ENCODE results near the gene MYPN. TPM values are rescaled to one million over a fixed set of nuclear protein-coding genes. Genes with fewer than 3 reads are reported as not detected.

MYPN gene
- total RNA-seq, 1 donor from 2014 or later, result not detected

- no peaks in the 10 kb centered on the region for H3K4me1 Mint-ChIP-seq (ENCODE audit: low read depth)
- H3K4me3 Mint-ChIP-seq, result no peak overlapping the region
- H3K27ac Mint-ChIP-seq, result no peak overlapping the region
- DNase-seq (ENCODE audit: low spot score), result no peak
- H3K9me3 Mint-ChIP-seq, result no peaks in the 10 kb centered on the region
- peaks cover 12% of the 10 kb centered on the region for H3K27me3 Mint-ChIP-seq (ENCODE audit: insufficient read depth)
- intact Hi-C loops (cut with micrococcal nuclease), result no loop called here
- H3K36me3 Mint-ChIP-seq (ENCODE audit: low read depth), result no peaks in the 10 kb centered on the region
Measured at GRCh38 chr10:68121852-68122251, 12.6 kb downstream of the MYPN start.

GRCh38 chr10:68124718-68125117, 15.4 kb downstream of the MYPN start:
- no peaks in the 10 kb centered on the region for H3K36me3 Mint-ChIP-seq (ENCODE audit: low read depth)
- H3K4me3 Mint-ChIP-seq, result no peak overlapping the region
- DNase-seq (ENCODE audit: low spot score), result no peak
- H3K4me1 Mint-ChIP-seq (ENCODE audit: low read depth), result no peaks in the 10 kb centered on the region
- peaks cover 12% of the 10 kb centered on the region for H3K27me3 Mint-ChIP-seq (ENCODE audit: insufficient read depth)
- intact Hi-C loops (cut with micrococcal nuclease), result no loop called here
- no peak overlapping the region for H3K27ac Mint-ChIP-seq
- no peaks in the 10 kb centered on the region for H3K9me3 Mint-ChIP-seq

- Mint-ChIP-seq H3K36me3 (ENCODE audit: low read depth) (no peaks in the 10 kb centered on the region), H3K4me3 (no peak overlapping the region), H3K4me1 (ENCODE audit: low read depth) (no peaks in the 10 kb centered on the region), H3K9me3 (no peaks in the 10 kb centered on the region), H3K27me3 (ENCODE audit: insufficient read depth) (peaks cover 12% of the 10 kb centered on the region), H3K27ac (no peak overlapping the region)
- no peak for DNase-seq (ENCODE audit: low spot score)
- intact Hi-C loops (cut with micrococcal nuclease), result no loop called here
Measured at GRCh38 chr10:68125772-68126171, 16.5 kb downstream of the MYPN start.

GRCh38 chr10:68128015-68128414, 18.7 kb downstream of the MYPN start:
- no peaks in the 10 kb centered on the region for H3K36me3 Mint-ChIP-seq (ENCODE audit: low read depth)
- peaks cover 9% of the 10 kb centered on the region for H3K27me3 Mint-ChIP-seq (ENCODE audit: insufficient read depth)
- intact Hi-C loops (cut with micrococcal nuclease), result no loop called here
- DNase-seq (ENCODE audit: low spot score), result no peak
- no peaks in the 10 kb centered on the region for H3K4me1 Mint-ChIP-seq (ENCODE audit: low read depth)
- H3K9me3 Mint-ChIP-seq, result no peaks in the 10 kb centered on the region
- no peak overlapping the region for H3K4me3 Mint-ChIP-seq
- H3K27ac Mint-ChIP-seq, result no peak overlapping the region

- Mint-ChIP-seq H3K4me1 (ENCODE audit: low read depth) (no peaks in the 10 kb centered on the region), H3K4me3 (no peak overlapping the region), H3K9me3 (no peaks in the 10 kb centered on the region), H3K27me3 (ENCODE audit: insufficient read depth) (peaks cover 10% of the 10 kb centered on the region), H3K27ac (no peak overlapping the region), H3K36me3 (ENCODE audit: low read depth) (no peaks in the 10 kb centered on the region)
- intact Hi-C loops (cut with micrococcal nuclease), result no loop called here
- no peak for DNase-seq (ENCODE audit: low spot score)
Measured at GRCh38 chr10:68132391-68132790, 23.1 kb downstream of the MYPN start.

- intact Hi-C loops (cut with micrococcal nuclease), result no loop called here
- Mint-ChIP-seq H3K4me1 (ENCODE audit: low read depth) (no peaks in the 10 kb centered on the region), H3K36me3 (ENCODE audit: low read depth) (no peaks in the 10 kb centered on the region), H3K27me3 (ENCODE audit: insufficient read depth) (peaks cover 13% of the 10 kb centered on the region), H3K4me3 (no peak overlapping the region), H3K27ac (no peak overlapping the region), H3K9me3 (no peaks in the 10 kb centered on the region)
- no peak for DNase-seq (ENCODE audit: low spot score)
Measured at GRCh38 chr10:68133523-68133922, 24.2 kb downstream of the MYPN start.

- no peak for DNase-seq (ENCODE audit: low spot score)
- Mint-ChIP-seq H3K36me3 (ENCODE audit: low read depth) (no peaks in the 10 kb centered on the region), H3K27ac (no peak overlapping the region), H3K4me1 (ENCODE audit: low read depth) (no peaks in the 10 kb centered on the region), H3K9me3 (no peaks in the 10 kb centered on the region), H3K4me3 (no peak overlapping the region), H3K27me3 (ENCODE audit: insufficient read depth) (peaks cover 12% of the 10 kb centered on the region)
- intact Hi-C loops (cut with micrococcal nuclease), result no loop called here
Measured at GRCh38 chr10:68135362-68135761, 26.1 kb downstream of the MYPN start.

GRCh38 chr10:68135922-68136792, 26.9 kb downstream of the MYPN start:
- H3K27ac Mint-ChIP-seq, result no peak overlapping the region
- intact Hi-C loops (cut with micrococcal nuclease), result no loop called here
- DNase-seq (ENCODE audit: low spot score), result no peak
- no peaks in the 10 kb centered on the region for H3K9me3 Mint-ChIP-seq
- no peak overlapping the region for H3K4me3 Mint-ChIP-seq
- no peaks in the 10 kb centered on the region for H3K4me1 Mint-ChIP-seq (ENCODE audit: low read depth)
- H3K36me3 Mint-ChIP-seq (ENCODE audit: low read depth), result no peaks in the 10 kb centered on the region
- H3K27me3 Mint-ChIP-seq (ENCODE audit: insufficient read depth), result peaks cover 13% of the 10 kb centered on the region

GRCh38 chr10:68137171-68137570, 27.9 kb downstream of the MYPN start:
- Mint-ChIP-seq H3K4me3 (no peak overlapping the region), H3K27me3 (ENCODE audit: insufficient read depth) (peaks cover 13% of the 10 kb centered on the region), H3K36me3 (ENCODE audit: low read depth) (no peaks in the 10 kb centered on the region), H3K4me1 (ENCODE audit: low read depth) (no peaks in the 10 kb centered on the region), H3K27ac (no peak overlapping the region), H3K9me3 (no peaks in the 10 kb centered on the region)
- intact Hi-C loops (cut with micrococcal nuclease), result no loop called here
- no peak for DNase-seq (ENCODE audit: low spot score)

GRCh38 chr10:68138526-68138925, 29.2 kb downstream of the MYPN start:
- no peaks in the 10 kb centered on the region for H3K4me1 Mint-ChIP-seq (ENCODE audit: low read depth)
- H3K27ac Mint-ChIP-seq, result no peak overlapping the region
- H3K9me3 Mint-ChIP-seq, result no peaks in the 10 kb centered on the region
- intact Hi-C loops (cut with micrococcal nuclease), result no loop called here
- H3K4me3 Mint-ChIP-seq, result no peak overlapping the region
- DNase-seq (ENCODE audit: low spot score), result no peak
- H3K27me3 Mint-ChIP-seq (ENCODE audit: insufficient read depth), result peaks cover 13% of the 10 kb centered on the region
- H3K36me3 Mint-ChIP-seq (ENCODE audit: low read depth), result no peaks in the 10 kb centered on the region

- Mint-ChIP-seq H3K36me3 (ENCODE audit: low read depth) (no peaks in the 10 kb centered on the region), H3K27ac (no peak overlapping the region), H3K4me3 (no peak overlapping the region), H3K4me1 (ENCODE audit: low read depth) (no peaks in the 10 kb centered on the region), H3K27me3 (ENCODE audit: insufficient read depth) (peaks cover 13% of the 10 kb centered on the region), H3K9me3 (no peaks in the 10 kb centered on the region)
- no peak for DNase-seq (ENCODE audit: low spot score)
- intact Hi-C loops (cut with micrococcal nuclease), result no loop called here
Measured at GRCh38 chr10:68139448-68140272, 30.4 kb downstream of the MYPN start.

GRCh38 chr10:68142761-68143160, 33.5 kb downstream of the MYPN start:
- no peak for DNase-seq (ENCODE audit: low spot score)
- Mint-ChIP-seq H3K4me3 (no peak overlapping the region), H3K9me3 (no peaks in the 10 kb centered on the region), H3K36me3 (ENCODE audit: low read depth) (no peaks in the 10 kb centered on the region), H3K4me1 (ENCODE audit: low read depth) (no peaks in the 10 kb centered on the region), H3K27me3 (ENCODE audit: insufficient read depth) (peaks cover 9% of the 10 kb centered on the region), H3K27ac (no peak overlapping the region)
- intact Hi-C loops (cut with micrococcal nuclease), result no loop called here

GRCh38 chr10:68144709-68145108, 35.4 kb downstream of the MYPN start:
- Mint-ChIP-seq H3K9me3 (no peaks in the 10 kb centered on the region), H3K4me3 (no peak overlapping the region), H3K27ac (no peak overlapping the region), H3K4me1 (ENCODE audit: low read depth) (no peaks in the 10 kb centered on the region), H3K27me3 (ENCODE audit: insufficient read depth) (peaks cover 7% of the 10 kb centered on the region), H3K36me3 (ENCODE audit: low read depth) (no peaks in the 10 kb centered on the region)
- intact Hi-C loops (cut with micrococcal nuclease), result no loop called here
- no peak for DNase-seq (ENCODE audit: low spot score)

All from activated T-helper 1 cell treated with anti-CD3 and anti-CD28 coated beads, Interleukin-12 subunit alpha, Interleukin-12 subunit beta, Interleukin-2, Interleukin-4 antibody, amounts not matched to agents 30 ng/mL and 10 ng/mL and 1 ng/mL, durations not matched to agents 14 hours and 24 hours and 36 hours (primary cell).